Astrocyte of the spinal cord (primary cell): ENCODE data around the gene LPAR5.
"Not testable (repeated sequence)": the region's sequence is repeated elsewhere in the genome, so short reads cannot be mapped to it uniquely, and the experiment has no call there.

Source experiments
- DNase-seq: peaks from one replicate; pipeline ENCODE4 v3.0.0; 2011; ENCODE audit warnings: low read depth, low spot score
- H3K4me3 ChIP-seq: 2 replicates; pipeline ENCODE4 v1.5.1; 2011; ENCODE audit warnings: low read depth, mild to moderate bottlenecking, low read length, moderate library complexity
- in situ Hi-C: cut with HindIII; loops from 2 replicates; pipeline ENCODE4 v1.10.0; 2017; ENCODE audit warnings: low sequenced_read_pairs
- TF ChIP-seq, protein P1 (sequence below): IDR thresholded peaks from 2 replicates; pipeline ENCODE4 v1.5.1; 2012; ENCODE audit warnings: low read depth, mild to moderate bottlenecking, low read length, inconsistent platforms

Gene LPAR5

DNA sequence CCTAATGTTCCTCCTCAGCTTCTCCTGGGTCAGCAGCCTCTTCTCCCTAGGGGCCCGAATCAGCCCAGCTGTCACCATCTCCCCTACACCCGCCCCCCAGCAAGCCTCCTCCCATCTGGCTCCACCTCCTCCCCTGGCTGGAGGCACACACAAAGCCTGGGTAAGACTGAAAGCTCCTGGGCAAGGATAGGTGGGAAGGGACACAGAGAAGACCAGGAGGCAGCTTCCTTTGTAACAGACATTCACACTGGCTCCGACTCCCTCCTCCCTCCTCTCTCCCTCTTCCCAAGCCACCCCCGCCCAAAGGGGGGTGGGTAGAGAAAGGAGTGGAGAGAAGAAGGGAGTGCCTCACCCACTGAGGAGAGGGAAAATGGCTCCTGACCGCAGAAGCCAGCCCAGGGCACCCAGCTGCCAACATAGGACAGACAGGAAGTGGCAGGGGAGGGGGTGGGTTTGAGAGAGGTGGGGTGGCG lies 32.6 kb downstream of the LPAR5 start:
- no peak overlapping the region for H3K4me3 ChIP-seq

DNA sequence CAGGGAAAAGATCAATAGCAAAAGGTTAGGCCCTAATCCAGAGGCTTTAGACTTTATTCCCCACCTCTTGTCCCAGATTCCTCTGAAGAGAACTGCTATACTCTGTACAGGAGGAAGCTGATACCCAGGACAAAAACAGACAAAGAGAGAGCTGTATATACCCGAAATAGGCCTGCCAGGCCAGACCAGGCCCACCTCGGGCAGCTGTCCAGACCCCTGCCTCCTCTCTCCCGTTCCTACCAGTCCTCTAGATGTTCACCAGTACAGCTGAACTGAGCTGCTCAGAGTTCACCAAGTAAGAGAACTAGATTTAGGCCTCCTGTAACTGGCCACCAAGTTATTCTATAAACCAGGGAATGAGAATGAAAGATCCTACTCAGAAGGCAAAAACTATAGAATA lies 33.2 kb downstream of the LPAR5 start:
- TF ChIP-seq, protein P1, sequence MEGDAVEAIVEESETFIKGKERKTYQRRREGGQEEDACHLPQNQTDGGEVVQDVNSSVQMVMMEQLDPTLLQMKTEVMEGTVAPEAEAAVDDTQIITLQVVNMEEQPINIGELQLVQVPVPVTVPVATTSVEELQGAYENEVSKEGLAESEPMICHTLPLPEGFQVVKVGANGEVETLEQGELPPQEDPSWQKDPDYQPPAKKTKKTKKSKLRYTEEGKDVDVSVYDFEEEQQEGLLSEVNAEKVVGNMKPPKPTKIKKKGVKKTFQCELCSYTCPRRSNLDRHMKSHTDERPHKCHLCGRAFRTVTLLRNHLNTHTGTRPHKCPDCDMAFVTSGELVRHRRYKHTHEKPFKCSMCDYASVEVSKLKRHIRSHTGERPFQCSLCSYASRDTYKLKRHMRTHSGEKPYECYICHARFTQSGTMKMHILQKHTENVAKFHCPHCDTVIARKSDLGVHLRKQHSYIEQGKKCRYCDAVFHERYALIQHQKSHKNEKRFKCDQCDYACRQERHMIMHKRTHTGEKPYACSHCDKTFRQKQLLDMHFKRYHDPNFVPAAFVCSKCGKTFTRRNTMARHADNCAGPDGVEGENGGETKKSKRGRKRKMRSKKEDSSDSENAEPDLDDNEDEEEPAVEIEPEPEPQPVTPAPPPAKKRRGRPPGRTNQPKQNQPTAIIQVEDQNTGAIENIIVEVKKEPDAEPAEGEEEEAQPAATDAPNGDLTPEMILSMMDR: no peak
- in situ Hi-C loops: no loop called here
- no peak overlapping the region for H3K4me3 ChIP-seq
- no peak for DNase-seq

More for the DNA sequence above, 32.6 kb downstream of the LPAR5 start:
- peak; percentile 20 for DNase-seq
- TF ChIP-seq, protein P1: no peak
- in situ Hi-C loops: no loop called here

DNA sequence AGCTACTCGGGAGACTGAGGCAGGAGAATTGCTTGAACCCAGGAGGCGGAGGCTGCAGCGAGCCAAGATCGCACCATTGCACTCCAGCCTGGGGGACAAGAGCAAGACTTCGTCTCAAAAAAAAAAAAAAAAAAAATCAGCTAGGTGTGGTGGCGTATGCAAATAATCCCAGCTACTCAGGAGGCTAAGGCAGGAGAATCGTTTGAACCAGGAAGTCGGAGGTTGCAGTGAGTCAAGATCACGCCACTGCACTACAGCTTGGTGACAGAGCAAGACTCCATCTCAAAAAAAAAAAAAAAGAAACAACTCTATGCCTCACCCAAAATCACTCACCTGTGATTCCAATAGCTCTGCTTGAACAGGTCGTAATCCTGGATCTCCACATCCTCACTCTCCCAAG lies 40.1 kb downstream of the LPAR5 start:
- in situ Hi-C loops, DNase-seq, H3K4me3 ChIP-seq: not testable (repeated sequence)

DNA sequence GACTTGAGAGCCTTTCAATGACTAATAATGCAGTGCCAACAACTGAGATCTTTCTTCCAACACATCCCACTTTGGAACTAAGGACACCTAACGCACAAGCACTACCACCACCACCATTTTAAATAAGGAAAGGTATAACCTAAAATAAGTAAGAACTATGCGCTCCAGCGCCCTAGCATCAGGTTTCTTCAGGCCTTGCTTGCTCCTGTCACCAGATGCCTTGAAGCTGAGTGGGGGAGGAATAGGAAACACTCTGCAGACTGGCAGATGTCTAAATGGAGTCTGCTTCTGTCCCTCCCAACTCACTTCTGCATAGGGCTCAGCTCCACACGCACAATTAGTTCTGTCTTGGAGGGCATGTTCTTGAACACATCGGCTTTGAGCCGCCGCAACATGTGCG lies 43.7 kb downstream of the LPAR5 start:
- in situ Hi-C loops: no loop called here
- DNase-seq: no peak
- no peak overlapping the region for H3K4me3 ChIP-seq
- TF ChIP-seq, protein P1: no peak

DNA sequence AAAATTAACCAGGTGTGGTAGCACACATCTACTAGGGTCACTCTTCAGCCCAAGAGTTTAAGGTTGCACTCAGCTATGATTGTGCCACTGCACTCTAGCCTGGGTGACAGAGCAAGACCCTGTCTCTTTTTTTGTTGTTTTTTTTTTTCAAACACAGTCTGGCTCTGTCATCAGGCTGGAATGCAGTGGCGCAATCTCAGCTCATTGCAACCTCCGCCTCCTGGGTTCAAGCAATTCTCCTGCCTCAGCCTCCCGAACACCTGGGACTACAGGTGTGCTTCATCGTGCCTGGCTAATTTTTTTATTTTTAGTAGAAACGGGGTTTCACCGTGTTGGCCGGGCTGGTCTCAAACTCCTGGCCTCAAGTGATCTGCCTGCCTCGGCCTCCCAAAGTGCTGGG lies 49.2 kb downstream of the LPAR5 start:
- DNase-seq, H3K4me3 ChIP-seq, in situ Hi-C loops: not testable (repeated sequence)

DNA sequence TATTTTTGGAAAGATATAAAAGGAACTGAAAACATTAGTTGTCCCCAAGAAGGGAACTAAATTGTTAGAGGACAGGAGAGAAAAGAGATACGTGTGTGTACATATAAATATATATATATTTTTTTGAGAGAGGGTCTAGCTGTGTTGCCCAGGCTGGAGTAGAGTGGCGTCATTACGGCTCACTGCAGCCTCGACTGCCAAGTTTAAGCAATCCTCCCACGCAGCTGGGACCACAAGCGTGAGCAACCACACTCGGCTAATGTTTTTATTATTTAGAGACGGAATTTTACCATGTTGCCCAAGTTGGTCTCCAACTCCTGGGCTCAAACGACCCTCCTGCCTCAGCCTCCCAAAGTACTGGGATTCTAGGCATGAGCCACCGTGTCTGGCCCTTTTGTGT lies 51.5 kb downstream of the LPAR5 start:
- in situ Hi-C loops: no loop called here
- no peak for DNase-seq
- TF ChIP-seq, protein P1: no peak
- H3K4me3 ChIP-seq: no peak overlapping the region

DNA sequence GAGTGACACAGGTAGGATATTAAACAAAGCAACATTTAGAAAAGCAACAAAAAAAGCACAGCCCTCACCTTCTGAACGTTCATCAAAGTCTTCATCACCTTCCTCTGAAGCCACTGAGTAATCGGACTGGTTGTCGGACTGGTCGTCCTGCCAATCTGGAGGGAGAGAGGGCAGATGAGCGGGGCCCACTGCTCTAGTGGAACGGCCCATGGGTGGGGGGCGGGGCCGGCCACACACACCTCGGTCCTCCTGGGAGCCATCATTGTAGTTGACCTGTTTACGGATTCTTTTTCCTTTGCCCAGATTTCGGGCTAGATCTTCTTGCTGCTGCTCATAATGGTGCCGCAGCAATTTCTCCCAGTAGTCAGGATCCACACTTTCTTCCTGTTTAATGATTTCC lies 52.8 kb downstream of the LPAR5 start:
- in situ Hi-C loops: no loop called here

DNA sequence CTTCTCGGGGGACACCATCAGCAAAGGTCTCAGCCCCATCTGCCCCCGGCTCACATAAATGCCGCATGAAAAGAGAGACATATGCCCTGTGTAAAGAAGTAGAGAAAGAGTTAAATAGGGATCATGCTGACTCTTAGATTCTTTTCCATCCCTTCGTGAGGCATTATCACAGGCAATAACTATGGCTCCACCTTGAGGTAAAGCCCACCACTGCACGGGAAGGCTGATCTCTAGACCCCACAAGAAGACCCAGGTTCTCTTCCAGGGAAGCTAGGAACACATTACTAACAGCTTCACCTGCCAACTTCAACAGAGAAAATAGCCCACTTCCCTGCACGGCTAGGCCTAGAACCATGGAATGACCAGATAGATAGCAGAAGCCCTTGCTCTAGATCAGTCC lies 53.6 kb downstream of the LPAR5 start:
- TF ChIP-seq, protein P1: peak; percentile 30
- in situ Hi-C loops: no loop called here
- no peak for DNase-seq
- no peak overlapping the region for H3K4me3 ChIP-seq

More for the DNA sequence above, 52.8 kb downstream of the LPAR5 start:
- DNase-seq: no peak
- no peak overlapping the region for H3K4me3 ChIP-seq
- TF ChIP-seq, protein P1: no peak
